GM18951 (cell line): ENCODE measurements around the gene STARD8.
"Not testable (repeated sequence)": the region's sequence is repeated elsewhere in the genome, so short reads cannot be mapped to it uniquely, and the experiment has no call there.

Source experiments
- POLR2A ChIP-seq: IDR thresholded peaks from 4 replicates; pipeline ENCODE4 v1.6.1; 2011; ENCODE audit warnings: mild to moderate bottlenecking; ENCODE audit not compliant: insufficient read length, insufficient read depth; ENCODE audit errors: extremely low read depth
- in situ Hi-C: fragments of 300-500 bp; cut with MboI; formaldehyde crosslinking; loops from one replicate; pipeline ENCODE4 v1.12.0; 2022; ENCODE audit warnings: low sequenced_read_pairs, mixed read lengths, inconsistent platforms; ENCODE audit not compliant: unreplicated experiment

The STARD8 gene

GRCh38 chrX:68671221-68671620 is 23.8 kb downstream of the STARD8 start:
- no peak for TF ChIP-seq POLR2A
- in situ Hi-C loops: no loop called here

GRCh38 chrX:68672581-68673318 is 25.3 kb downstream of the STARD8 start:
- no peak for TF ChIP-seq POLR2A
- in situ Hi-C loops: no loop called here

GRCh38 chrX:68675571-68675970 is 28.1 kb downstream of the STARD8 start:
- TF ChIP-seq POLR2A: no peak

GRCh38 chrX:68676335-68676734 is 28.9 kb downstream of the STARD8 start:
- in situ Hi-C loops: no loop called here
- TF ChIP-seq POLR2A: no peak

More at GRCh38 chrX:68675571-68675970, 28.1 kb downstream of the STARD8 start:
- in situ Hi-C loops: no loop called here

GRCh38 chrX:68677998-68678397 is 30.5 kb downstream of the STARD8 start:
- no peak for TF ChIP-seq POLR2A
- in situ Hi-C loops: no loop called here

GRCh38 chrX:68681443-68681941 is 34.0 kb downstream of the STARD8 start:
- in situ Hi-C loops: no loop called here
- TF ChIP-seq POLR2A: no peak

- in situ Hi-C loops: no loop called here
- TF ChIP-seq POLR2A: no peak
Observed at GRCh38 chrX:68682790-68683189, 35.3 kb downstream of the STARD8 start.

GRCh38 chrX:68683580-68683979 is 36.1 kb downstream of the STARD8 start:
- in situ Hi-C loops: no loop called here
- TF ChIP-seq POLR2A: no peak

- TF ChIP-seq POLR2A: no peak
- in situ Hi-C loops: no loop called here
Observed at GRCh38 chrX:68684291-68684918, 36.9 kb downstream of the STARD8 start.

- in situ Hi-C loops: no loop called here
- TF ChIP-seq POLR2A: no peak
Observed at GRCh38 chrX:68684919-68685304, 37.4 kb downstream of the STARD8 start.

- in situ Hi-C loops: no loop called here
- no peak for TF ChIP-seq POLR2A
Observed at GRCh38 chrX:68685685-68686084, 38.2 kb downstream of the STARD8 start.

GRCh38 chrX:68686097-68686977 is 38.9 kb downstream of the STARD8 start:
- no peak for TF ChIP-seq POLR2A
- in situ Hi-C loops: no loop called here

- in situ Hi-C loops: not testable (repeated sequence)
Observed at GRCh38 chrX:68688931-68689330, 41.5 kb downstream of the STARD8 start.

GRCh38 chrX:68690936-68691501 is 43.6 kb downstream of the STARD8 start:
- in situ Hi-C loops: no loop called here
- no peak for TF ChIP-seq POLR2A
